ENCODE results near the gene AGBL4.

Gene AGBL4

GRCh38 chr1:48756683-48757316 is 1267.0 kb downstream of the AGBL4 start:
- no peak for FAIRE-seq

GRCh38 chr1:48753293-48753692 is 1270.5 kb downstream of the AGBL4 start:
- FAIRE-seq = no peak

- FAIRE-seq = no peak
Observed at GRCh38 chr1:48750109-48750508, 1273.6 kb downstream of the AGBL4 start.

GRCh38 chr1:48749068-48749467 is 1274.7 kb downstream of the AGBL4 start:
- FAIRE-seq = no peak

GRCh38 chr1:48746906-48747305 is 1276.8 kb downstream of the AGBL4 start:
- no peak for FAIRE-seq

GRCh38 chr1:48744032-48744431 is 1279.7 kb downstream of the AGBL4 start:
- no peak for FAIRE-seq

- FAIRE-seq = no peak
Observed at GRCh38 chr1:48743480-48743879, 1280.3 kb downstream of the AGBL4 start.

GRCh38 chr1:48741380-48741779 is 1282.4 kb downstream of the AGBL4 start:
- FAIRE-seq = no peak

GRCh38 chr1:48740621-48741020 is 1283.1 kb downstream of the AGBL4 start:
- no peak for FAIRE-seq

GRCh38 chr1:48739091-48739490 is 1284.7 kb downstream of the AGBL4 start:
- FAIRE-seq = no peak

- no peak for FAIRE-seq
Observed at GRCh38 chr1:48738356-48738755, 1285.4 kb downstream of the AGBL4 start.

GRCh38 chr1:48735796-48736195 is 1288.0 kb downstream of the AGBL4 start:
- FAIRE-seq = no peak

- no peak for FAIRE-seq
Observed at GRCh38 chr1:48730164-48730910, 1293.4 kb downstream of the AGBL4 start.

GRCh38 chr1:48728584-48728983 is 1295.2 kb downstream of the AGBL4 start:
- FAIRE-seq = no peak

- FAIRE-seq = no peak
Observed at GRCh38 chr1:48726557-48727215, 1297.1 kb downstream of the AGBL4 start.

- FAIRE-seq = no peak
Observed at GRCh38 chr1:48726139-48726538, 1297.6 kb downstream of the AGBL4 start.

GRCh38 chr1:48725341-48726046 is 1298.3 kb downstream of the AGBL4 start:
- no peak for FAIRE-seq

GRCh38 chr1:48720929-48721328 is 1302.8 kb downstream of the AGBL4 start:
- FAIRE-seq = no peak

GRCh38 chr1:48718705-48719104 is 1305.0 kb downstream of the AGBL4 start:
- FAIRE-seq = no peak

- no peak for FAIRE-seq
Observed at GRCh38 chr1:48718116-48718630, 1305.6 kb downstream of the AGBL4 start.

- no peak for FAIRE-seq
Observed at GRCh38 chr1:48717082-48717481, 1306.7 kb downstream of the AGBL4 start.

GRCh38 chr1:48715921-48716320 is 1307.8 kb downstream of the AGBL4 start:
- no peak for FAIRE-seq

GRCh38 chr1:48710915-48711314 is 1312.8 kb downstream of the AGBL4 start:
- no peak for FAIRE-seq

Measured in colon (tissue), 2 donors.